Measurements from ENCODE around the gene SLX4.

- TF ChIP-seq POLR2AphosphoS5 (IDR thresholded peaks at IDR 0.05; ENCODE audit: borderline replicate concordance, low read depth, low read length) (no peak), EZH2 (IDR thresholded peaks at IDR 0.05) (no peak)
Measured at GRCh38 chr16:3553138-3553923, 58.1 kb downstream of the SLX4 start.
